Stimulated activated CD4-positive, alpha-beta T cell treated with anti-CD3 and anti-CD28 coated beads, Interleukin-4, amount 100 ng/mL, for 48 hours (primary cell): Measurements from ENCODE around the gene CLEC18C.
"Not testable (repeated sequence)": the region's sequence is repeated elsewhere in the genome, so short reads cannot be mapped to it uniquely, and the experiment has no call there.

Experiments used
- DNase-seq, 2 donors: peaks; one replicate each; pipeline ENCODE4 v3.0.0-alpha.2; 2020; ENCODE audit warnings: low read depth in 2 of 2

CLEC18C gene

DNA sequence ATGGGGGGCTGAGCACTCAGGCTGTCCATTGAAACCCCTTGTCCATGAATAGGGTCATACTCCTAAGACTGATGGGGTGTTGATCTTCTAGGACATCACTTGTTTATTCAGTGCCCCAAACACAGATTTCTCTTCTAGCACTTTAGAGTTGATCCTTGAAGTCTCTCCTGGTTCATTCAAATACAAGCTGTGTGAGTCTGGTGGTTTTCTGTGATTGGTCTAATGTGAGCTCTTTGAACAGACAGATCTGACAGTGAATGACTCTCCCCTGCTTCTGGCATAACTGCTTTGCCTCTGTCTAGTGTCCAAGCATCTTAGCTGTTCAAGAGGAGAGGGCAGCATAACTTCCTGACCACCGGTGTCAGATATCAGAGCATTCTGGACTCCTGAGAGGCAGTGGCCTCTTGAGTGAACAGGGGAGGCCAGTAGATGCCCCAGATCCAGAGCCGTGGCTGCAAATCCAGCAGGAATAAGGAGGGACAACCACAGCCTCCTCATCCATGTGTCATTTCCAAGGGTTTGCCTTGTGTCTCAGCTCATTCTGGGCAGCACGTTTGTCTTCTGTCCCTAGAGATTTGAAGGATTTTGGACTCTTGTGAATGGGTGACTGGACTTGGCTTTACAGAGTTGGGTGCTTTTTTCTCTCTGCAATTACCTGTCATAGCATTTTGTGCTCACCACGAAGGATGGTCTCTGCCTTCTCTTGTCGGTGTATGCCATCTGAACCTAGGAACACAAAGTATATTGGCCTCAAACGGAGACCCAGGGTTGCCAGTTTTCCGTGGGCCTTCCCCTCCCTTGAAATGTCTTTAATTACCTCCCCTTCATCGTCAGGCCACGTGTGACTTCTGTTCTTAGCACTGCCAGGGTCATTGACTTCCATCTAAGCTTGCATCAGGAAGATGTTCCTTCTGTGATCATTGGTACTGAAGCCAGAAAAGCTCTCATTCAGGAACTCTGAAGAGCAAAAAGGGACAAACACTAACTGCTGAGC, 13.9 kb upstream of the CLEC18C start:
- DNase-seq, result no peak

GRCh38 chr16:70160388-70160787, 13.2 kb upstream of the CLEC18C start:
- DNase-seq, result no peak

- no peak for DNase-seq
Measured at GRCh38 chr16:70160821-70161220, 12.8 kb upstream of the CLEC18C start.

GRCh38 chr16:70161350-70161749, 12.2 kb upstream of the CLEC18C start:
- no peak for DNase-seq

GRCh38 chr16:70162041-70162451, 11.5 kb upstream of the CLEC18C start:
- DNase-seq, result no peak

DNA sequence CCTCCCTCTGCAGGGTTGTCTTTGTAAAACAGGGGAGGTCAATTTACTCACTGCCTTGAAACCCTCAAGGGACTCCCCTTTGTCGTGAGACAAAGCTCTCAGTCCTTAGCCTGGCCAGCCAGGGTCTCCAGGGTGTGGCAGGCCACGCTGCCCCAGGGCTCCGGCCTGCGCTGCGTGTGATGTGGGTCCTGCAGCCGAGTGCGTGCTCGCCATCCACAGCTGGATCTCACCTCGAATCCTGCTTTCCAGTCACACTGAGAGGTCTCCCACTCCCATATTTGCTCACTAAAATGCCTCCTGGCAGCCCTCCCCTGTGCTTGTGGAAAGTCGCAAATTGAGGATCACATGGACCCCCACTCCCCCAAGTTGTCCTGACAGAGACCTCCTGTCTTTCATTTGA, 10.0 kb upstream of the CLEC18C start:
- DNase-seq, result no peak

DNA sequence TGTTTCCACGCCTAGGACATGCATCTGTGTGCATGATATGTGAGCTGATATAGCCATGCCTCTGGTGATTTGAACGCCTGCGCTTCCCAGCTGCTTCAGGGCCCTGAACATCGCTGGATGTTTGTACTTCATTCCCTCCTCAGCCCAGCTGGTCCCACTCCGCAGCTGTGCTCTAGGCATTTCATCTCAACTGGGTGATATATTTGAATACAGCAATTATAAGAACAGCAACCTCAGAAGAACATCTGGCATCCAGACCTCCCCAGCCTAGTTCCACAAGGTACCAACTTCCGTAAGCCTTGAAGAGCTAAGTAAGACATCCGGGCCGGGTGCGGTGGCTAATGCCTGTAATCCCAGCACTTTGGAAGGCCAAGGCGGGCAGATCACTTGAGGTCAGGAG, 6.9 kb upstream of the CLEC18C start:
- not testable (repeated sequence) for DNase-seq

DNA sequence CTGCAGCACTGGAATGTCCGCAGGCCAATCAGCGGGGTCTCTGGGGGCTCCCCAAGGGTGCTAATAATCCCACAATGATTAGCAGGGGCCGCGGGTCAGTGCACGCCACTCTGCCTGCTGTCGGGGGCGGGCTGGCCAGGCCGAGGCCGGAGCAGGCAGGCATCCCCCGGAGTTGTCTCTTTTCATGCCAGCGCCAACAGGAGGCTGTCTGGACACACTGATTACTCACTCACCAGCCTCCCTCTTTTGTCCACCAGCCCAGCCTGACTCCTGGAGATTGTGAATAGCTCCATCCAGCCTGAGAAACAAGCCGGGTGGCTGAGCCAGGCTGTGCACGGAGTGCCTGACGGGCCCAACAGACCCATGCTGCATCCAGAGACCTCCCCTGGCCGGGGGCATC, 329 bp downstream of the CLEC18C start:
- DNase-seq, result not testable (repeated sequence)

DNA sequence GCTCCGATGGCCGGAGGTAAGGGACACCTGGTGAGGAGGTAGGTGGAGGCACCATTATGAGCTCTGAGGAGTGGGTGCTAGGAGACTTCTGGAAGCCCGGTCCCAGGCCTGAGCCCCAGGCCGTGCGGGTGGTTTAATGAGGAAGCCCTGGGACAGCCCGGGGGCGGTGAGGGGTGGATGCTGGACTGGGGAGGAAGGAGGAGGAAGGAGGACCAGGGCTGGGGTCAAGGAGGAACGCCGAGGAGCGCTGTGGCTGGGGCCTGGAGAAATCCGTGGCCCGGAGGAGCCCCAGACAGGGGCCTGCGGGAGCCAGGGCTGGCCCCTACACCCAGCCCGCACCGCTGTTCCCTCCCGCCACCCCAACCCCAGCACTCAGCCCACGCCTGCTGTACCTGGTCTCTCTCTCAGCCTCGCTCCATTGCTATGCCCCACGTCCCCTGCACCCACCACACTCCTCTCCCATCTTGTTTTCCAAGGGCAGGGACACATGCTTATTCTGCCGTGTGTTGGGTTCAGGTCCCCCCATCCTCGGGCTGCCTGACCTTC, 873 bp downstream of the CLEC18C start:
- not testable (repeated sequence) for DNase-seq

- DNase-seq, result not testable (repeated sequence)
Measured at GRCh38 chr16:70187858-70188607, 14.4 kb downstream of the CLEC18C start.

- DNase-seq, result not testable (repeated sequence)
Measured at GRCh38 chr16:70188608-70188915, 15.0 kb downstream of the CLEC18C start.

- not testable (repeated sequence) for DNase-seq
Measured at GRCh38 chr16:70190574-70190973, 17.0 kb downstream of the CLEC18C start.

- not testable (repeated sequence) for DNase-seq
Measured at GRCh38 chr16:70196683-70197300, 23.2 kb downstream of the CLEC18C start.

DNA sequence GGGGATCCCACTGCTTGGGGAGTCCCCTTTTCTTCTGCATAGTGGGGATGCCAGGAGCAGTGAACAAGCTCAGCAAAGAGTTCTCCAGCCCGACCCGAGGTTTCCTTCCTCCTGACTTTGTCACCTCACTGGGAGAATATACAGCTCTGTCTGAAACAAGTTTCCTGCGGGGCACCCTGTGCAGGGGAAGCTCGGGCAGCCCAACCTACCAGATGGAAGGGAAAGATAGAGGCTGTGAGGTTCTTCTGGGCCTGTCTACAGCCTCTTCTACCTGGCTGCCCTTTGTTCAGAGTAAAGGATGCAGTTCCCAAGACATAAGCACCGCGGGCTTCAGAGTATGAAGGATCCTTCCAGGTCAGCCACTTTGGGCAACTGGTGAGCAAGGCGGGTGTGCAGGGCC, 24.0 kb downstream of the CLEC18C start:
- DNase-seq, result not testable (repeated sequence)

DNA sequence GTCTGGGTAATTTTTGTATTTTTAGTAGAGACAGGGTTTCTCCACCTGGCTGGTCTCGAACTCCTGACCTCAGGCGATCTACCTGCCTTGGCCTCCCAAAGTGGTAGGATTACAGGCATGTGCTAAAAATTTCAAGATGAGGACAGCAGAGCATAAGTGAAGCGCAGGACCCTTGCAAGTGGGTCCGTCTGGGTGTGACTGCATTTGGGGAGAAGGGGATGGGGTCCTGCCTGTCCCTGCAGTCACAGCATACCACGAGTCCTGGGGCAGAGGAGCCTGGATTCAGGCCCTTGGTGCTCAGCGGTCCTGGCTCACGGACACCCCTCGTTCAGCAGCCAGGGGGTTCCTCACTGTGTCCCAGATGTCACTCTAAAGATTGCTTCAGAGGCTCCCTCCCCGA, 24.6 kb downstream of the CLEC18C start:
- not testable (repeated sequence) for DNase-seq

- not testable (repeated sequence) for DNase-seq
Measured at GRCh38 chr16:70198666-70199065, 25.1 kb downstream of the CLEC18C start.

GRCh38 chr16:70199170-70199569, 25.6 kb downstream of the CLEC18C start:
- DNase-seq, result not testable (repeated sequence)

- not testable (repeated sequence) for DNase-seq
Measured at GRCh38 chr16:70200063-70200462, 26.5 kb downstream of the CLEC18C start.

- DNase-seq, result not testable (repeated sequence)
Measured at GRCh38 chr16:70203508-70203907, 29.9 kb downstream of the CLEC18C start.

GRCh38 chr16:70204010-70204409, 30.4 kb downstream of the CLEC18C start:
- DNase-seq, result not testable (repeated sequence)

- not testable (repeated sequence) for DNase-seq
Measured at GRCh38 chr16:70204668-70205405, 31.2 kb downstream of the CLEC18C start.
